C4-2B (cell line): ENCODE data around the gene EIF4E3.
A peak's percentile ranks its signal among the peaks of the same experiment; 100 is the strongest.

Experiments
- H3K27ac ChIP-seq: fragments of 450-650 bp; 2 replicates; pipeline ENCODE4 v1.5.1; 2017
- ZFX ChIP-seq: fragments of 450-650 bp; IDR thresholded peaks from 2 replicates; pipeline ENCODE4 v1.6.1; 2017
- TF ChIP-seq, protein P1 (sequence below): fragments of 450-650 bp; conservative IDR thresholded peaks from 2 replicates; pipeline ENCODE4 v1.5.1; 2017; ENCODE audit warnings: mild to moderate bottlenecking

EIF4E3 gene

GRCh38 chr3:71721651-71722157, 3.5 kb downstream of the EIF4E3 start:
- H3K27ac ChIP-seq: no peak overlapping the region
- no peak for TF ChIP-seq ZFX
- TF ChIP-seq, protein P1, sequence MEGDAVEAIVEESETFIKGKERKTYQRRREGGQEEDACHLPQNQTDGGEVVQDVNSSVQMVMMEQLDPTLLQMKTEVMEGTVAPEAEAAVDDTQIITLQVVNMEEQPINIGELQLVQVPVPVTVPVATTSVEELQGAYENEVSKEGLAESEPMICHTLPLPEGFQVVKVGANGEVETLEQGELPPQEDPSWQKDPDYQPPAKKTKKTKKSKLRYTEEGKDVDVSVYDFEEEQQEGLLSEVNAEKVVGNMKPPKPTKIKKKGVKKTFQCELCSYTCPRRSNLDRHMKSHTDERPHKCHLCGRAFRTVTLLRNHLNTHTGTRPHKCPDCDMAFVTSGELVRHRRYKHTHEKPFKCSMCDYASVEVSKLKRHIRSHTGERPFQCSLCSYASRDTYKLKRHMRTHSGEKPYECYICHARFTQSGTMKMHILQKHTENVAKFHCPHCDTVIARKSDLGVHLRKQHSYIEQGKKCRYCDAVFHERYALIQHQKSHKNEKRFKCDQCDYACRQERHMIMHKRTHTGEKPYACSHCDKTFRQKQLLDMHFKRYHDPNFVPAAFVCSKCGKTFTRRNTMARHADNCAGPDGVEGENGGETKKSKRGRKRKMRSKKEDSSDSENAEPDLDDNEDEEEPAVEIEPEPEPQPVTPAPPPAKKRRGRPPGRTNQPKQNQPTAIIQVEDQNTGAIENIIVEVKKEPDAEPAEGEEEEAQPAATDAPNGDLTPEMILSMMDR: no peak

GRCh38 chr3:71721002-71721401, 4.2 kb downstream of the EIF4E3 start:
- TF ChIP-seq ZFX: no peak
- TF ChIP-seq, protein P1: no peak
- no peak overlapping the region for H3K27ac ChIP-seq

- TF ChIP-seq ZFX: no peak
- TF ChIP-seq, protein P1: no peak
- H3K27ac ChIP-seq: no peak overlapping the region
Measured at GRCh38 chr3:71718072-71718471, 7.1 kb downstream of the EIF4E3 start.

DNA sequence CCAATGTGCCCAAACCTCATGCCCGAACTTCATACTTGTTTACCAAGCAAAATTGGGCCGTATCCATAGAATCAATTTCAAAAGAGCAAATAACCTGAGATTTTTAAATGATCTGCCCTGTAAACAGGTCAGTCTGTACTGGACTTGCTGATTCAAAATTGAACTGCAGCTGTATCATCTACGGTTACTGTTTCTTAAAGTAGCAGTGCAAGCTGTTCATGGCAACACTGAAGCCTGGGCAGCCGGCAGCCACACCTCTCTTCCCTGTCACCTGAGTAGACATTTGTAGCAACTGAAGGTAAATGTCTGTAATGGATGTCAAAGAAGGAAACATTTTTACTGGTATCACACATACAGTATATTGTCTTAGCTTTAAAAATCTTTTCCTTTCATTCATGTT, 10.6 kb downstream of the EIF4E3 start:
- no peak for TF ChIP-seq ZFX
- TF ChIP-seq, protein P1: no peak
- H3K27ac ChIP-seq: no peak overlapping the region

- TF ChIP-seq ZFX: no peak
- TF ChIP-seq, protein P1: no peak
- no peak overlapping the region for H3K27ac ChIP-seq
Measured at GRCh38 chr3:71713041-71713440, 12.2 kb downstream of the EIF4E3 start.

- TF ChIP-seq, protein P1: peak; percentile 72
- no peak for TF ChIP-seq ZFX
- H3K27ac ChIP-seq: no peak overlapping the region
Measured at GRCh38 chr3:71710906-71711494, 14.2 kb downstream of the EIF4E3 start.

DNA sequence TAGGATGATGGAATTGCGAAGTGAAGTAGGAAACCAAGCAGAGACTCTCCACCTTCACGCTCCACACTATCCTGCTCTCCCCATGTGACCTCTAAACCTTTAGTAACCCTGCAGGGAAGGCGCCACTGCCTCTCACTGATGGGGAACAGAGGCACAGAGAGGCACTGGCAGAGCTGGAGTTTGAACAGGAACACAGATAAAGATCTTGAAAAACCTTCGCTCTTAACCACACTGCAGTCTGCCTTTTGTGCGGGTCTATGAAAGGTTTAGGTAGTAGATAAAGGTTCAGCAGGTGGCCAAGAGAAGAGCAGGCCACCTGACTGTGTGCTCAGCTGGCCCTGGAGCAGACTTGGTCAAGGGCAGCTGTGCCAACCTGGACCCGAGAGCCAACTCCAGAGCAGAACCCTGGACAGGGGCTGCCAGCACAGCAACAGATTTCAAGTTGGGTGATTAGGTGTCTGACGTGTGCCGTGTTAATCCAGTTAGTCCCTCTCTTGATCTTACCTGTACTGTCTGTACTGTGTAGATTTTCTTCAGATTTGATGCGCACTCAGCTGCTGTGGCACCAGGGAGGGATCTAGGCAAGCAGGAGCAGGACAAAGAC, 15.2 kb downstream of the EIF4E3 start:
- no peak for TF ChIP-seq ZFX
- TF ChIP-seq, protein P1: no peak
- no peak overlapping the region for H3K27ac ChIP-seq
